ACHN (cell line): ENCODE results near the gene RNF126.
"Not testable (repeated sequence)": the region's sequence is repeated elsewhere in the genome, so short reads cannot be mapped to it uniquely, and the experiment has no call there.

ENCODE experiments used
- DNase-seq: peaks from one replicate; pipeline ENCODE4 v3.0.0-alpha.2; 2015
- in situ Hi-C: cut with HindIII; loops from 2 replicates; pipeline ENCODE4 v1.10.0; 2017; ENCODE audit warnings: low sequenced_read_pairs, low pct_ligation_motif_present, low pct_unique_long_range_greater_than_20kb

The RNF126 gene

GRCh38 chr19:605061-605971 lies 57.7 kb downstream of the RNF126 start:
- in situ Hi-C loops, DNase-seq: not testable (repeated sequence)

- in situ Hi-C loops = no loop called here
- DNase-seq = no peak
Measured at GRCh38 chr19:604355-604754, 58.7 kb downstream of the RNF126 start.

GRCh38 chr19:603779-604178 lies 59.2 kb downstream of the RNF126 start:
- in situ Hi-C loops, DNase-seq: not testable (repeated sequence)

- DNase-seq, in situ Hi-C loops: not testable (repeated sequence)
Measured at GRCh38 chr19:603302-603639, 59.7 kb downstream of the RNF126 start.

GRCh38 chr19:602391-603301 lies 60.4 kb downstream of the RNF126 start:
- no peak for DNase-seq
- in situ Hi-C loops = no loop called here

- DNase-seq = no peak
- in situ Hi-C loops = no loop called here
Measured at GRCh38 chr19:601790-602189, 61.2 kb downstream of the RNF126 start.

GRCh38 chr19:601310-601709 lies 61.7 kb downstream of the RNF126 start:
- DNase-seq = no peak
- in situ Hi-C loops = no loop called here
